Lung (tissue), 12 donors: Measurements from ENCODE around the gene CREB5. TPM values are rescaled to one million over a fixed set of nuclear protein-coding genes. Genes with fewer than 3 reads are reported as not detected.

Source experiments
- ATAC-seq: fragments of 200-7000 bp; cut with Tn5 transposase; one replicate; pipeline ENCODE4 v1.9.1; 2020; ENCODE audit warnings: moderate number of reproducible peaks; ENCODE audit not compliant: insufficient read depth, low FRiP score
- DNase-seq, 3 donors: peaks; one replicate each; pipeline ENCODE4 v3.0.0-alpha.2; 2013 to 2017
- H3K27ac ChIP-seq, 2 donors: one replicate each; pipeline ENCODE4 v1.5.1; 2013; ENCODE audit warnings: mild to moderate bottlenecking in 2 of 2, moderate library complexity in 2 of 2, control low read depth in 1 of 2, inconsistent platforms in 1 of 2, low read depth in 1 of 2, low read length in 1 of 2
- H3K27me3 ChIP-seq, 3 donors: one replicate each; pipeline ENCODE4 v1.5.1; 2013; ENCODE audit warnings: low read length in 2 of 3; ENCODE audit not compliant: control insufficient read depth in 3 of 3, insufficient read depth in 3 of 3
- H3K36me3 ChIP-seq, 4 donors: one replicate each; pipeline ENCODE4 v1.5.1; 2013; ENCODE audit warnings: low read length in 4 of 4, mild to moderate bottlenecking in 1 of 4, moderate library complexity in 1 of 4; ENCODE audit not compliant: control insufficient read depth in 4 of 4, insufficient read depth in 4 of 4
- H3K4me1 ChIP-seq, 5 donors: one replicate each; pipeline ENCODE4 v1.5.1; 2013; ENCODE audit warnings: low read length in 5 of 5, mild to moderate bottlenecking in 2 of 5, moderate library complexity in 1 of 5; ENCODE audit not compliant: control insufficient read depth in 5 of 5, insufficient read depth in 5 of 5
- H3K4me3 ChIP-seq: one replicate; pipeline ENCODE4 v1.5.1; 2013; ENCODE audit warnings: mild to moderate bottlenecking, control low read depth, moderate library complexity
- H3K9ac ChIP-seq, 2 donors: one replicate each; pipeline ENCODE4 v1.5.1; 2013; ENCODE audit warnings: low read length in 2 of 2, control low read depth in 1 of 2; ENCODE audit not compliant: insufficient read depth in 1 of 2
- H3K9me3 ChIP-seq, 4 donors: one replicate each; pipeline ENCODE4 v1.5.1; 2013; ENCODE audit warnings: low read length in 3 of 4, mild to moderate bottlenecking in 1 of 4, moderate library complexity in 1 of 4; ENCODE audit not compliant: control insufficient read depth in 4 of 4, insufficient read depth in 3 of 4
- WGBS, 2 donors: extraction: QIAGEN DNeasy Blood & Tissue Kit; methylation state at CpG; one replicate each; pipeline ENCODE4 v1.1.7; 2013; 5-methylcytosine and 5-hydroxymethylcytosine counted together
- polyA plus RNA-seq, 2 donors: library from polyadenylated mRNA; stranded (reverse); fragments of 200-250 nt; gene quantifications; one replicate each; pipeline ENCODE4 v1.2.1, GENCODE V29; 2013
- total RNA-seq, 2 donors: library from RNA; depleted of rRNA in 1 of 2; stranded (reverse); fragments of >200 nt in 1 of 2; gene quantifications; one replicate each; pipeline ENCODE4 v1.2.1, GENCODE V29; 2014 to 2021
- TF ChIP-seq, protein P1 (sequence below): IDR thresholded peaks from 2 replicates; pipeline ENCODE4 v1.5.1; 2012; ENCODE audit warnings: mild to moderate bottlenecking; ENCODE audit errors: control extremely low read depth, extremely low read depth
- donor health status: control.
- donor health status: control.
- donor health status: Bipolar disorder and iron deficiency.
- donor health status: healthy.
- donor health status: DM: yes; HTN: yes; CAD: no.

Gene CREB5
- total and polyA plus RNA-seq, 4 donors: 2.7 to 23.1 (median 9.6) TPM

DNA sequence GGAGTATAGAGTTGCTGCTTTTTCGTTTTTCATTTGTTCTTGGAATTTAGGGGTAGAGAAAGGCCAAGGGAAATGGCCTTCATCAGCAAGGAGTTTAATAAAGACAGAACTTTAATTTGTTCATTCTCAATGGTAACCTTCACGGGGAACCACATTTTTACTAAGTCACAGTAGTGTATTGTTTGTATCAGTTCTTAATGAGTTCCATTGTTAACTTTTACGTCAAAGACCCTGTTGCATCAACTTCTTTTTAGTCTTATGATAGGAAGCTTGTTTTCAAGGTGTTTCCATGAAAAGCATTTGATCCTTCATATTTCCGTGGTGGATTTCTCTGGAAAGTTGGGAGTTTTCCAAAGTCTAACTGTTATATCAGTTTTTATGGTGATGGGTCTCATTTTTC is 169.9 kb downstream of the CREB5 start:
- DNase-seq: no peak
- Histone ChIP-seq H3K9me3 (no peaks in the 10 kb centered on the region), H3K27me3 (no peaks in the 10 kb centered on the region), H3K36me3 (no peaks in the 10 kb centered on the region), H3K27ac (no peak overlapping the region), H3K4me1 (no peaks in the 10 kb centered on the region), H3K9ac (no peak overlapping the region), H3K4me3 (no peak overlapping the region)
- no peak for ATAC-seq
- 94% methylated on average over 4 of the region's 4 CpGs for WGBS, 2 donors
- TF ChIP-seq, protein P1, sequence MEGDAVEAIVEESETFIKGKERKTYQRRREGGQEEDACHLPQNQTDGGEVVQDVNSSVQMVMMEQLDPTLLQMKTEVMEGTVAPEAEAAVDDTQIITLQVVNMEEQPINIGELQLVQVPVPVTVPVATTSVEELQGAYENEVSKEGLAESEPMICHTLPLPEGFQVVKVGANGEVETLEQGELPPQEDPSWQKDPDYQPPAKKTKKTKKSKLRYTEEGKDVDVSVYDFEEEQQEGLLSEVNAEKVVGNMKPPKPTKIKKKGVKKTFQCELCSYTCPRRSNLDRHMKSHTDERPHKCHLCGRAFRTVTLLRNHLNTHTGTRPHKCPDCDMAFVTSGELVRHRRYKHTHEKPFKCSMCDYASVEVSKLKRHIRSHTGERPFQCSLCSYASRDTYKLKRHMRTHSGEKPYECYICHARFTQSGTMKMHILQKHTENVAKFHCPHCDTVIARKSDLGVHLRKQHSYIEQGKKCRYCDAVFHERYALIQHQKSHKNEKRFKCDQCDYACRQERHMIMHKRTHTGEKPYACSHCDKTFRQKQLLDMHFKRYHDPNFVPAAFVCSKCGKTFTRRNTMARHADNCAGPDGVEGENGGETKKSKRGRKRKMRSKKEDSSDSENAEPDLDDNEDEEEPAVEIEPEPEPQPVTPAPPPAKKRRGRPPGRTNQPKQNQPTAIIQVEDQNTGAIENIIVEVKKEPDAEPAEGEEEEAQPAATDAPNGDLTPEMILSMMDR: no peak

DNA sequence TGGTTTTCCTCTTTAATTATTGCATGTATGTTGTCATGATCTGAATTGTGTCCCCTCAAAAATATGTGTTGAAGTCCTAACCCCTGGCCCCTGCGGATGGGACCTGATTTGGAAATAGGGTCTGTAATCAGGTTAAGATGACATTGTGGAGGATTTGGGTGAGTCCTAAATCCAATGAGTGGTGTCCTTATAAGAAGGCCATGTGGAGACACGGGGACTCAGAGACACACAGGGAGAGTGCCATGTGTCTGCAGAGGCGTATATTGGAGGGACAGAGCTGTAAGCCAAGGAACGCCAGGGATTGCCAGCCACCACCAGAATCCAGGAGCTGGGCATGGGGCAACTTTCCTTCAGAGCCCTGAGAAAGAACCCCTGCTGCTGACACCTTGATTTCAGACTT is 171.9 kb downstream of the CREB5 start:
- no peak overlapping the region for H3K4me3 ChIP-seq
- no peaks in the 10 kb centered on the region for H3K27me3 ChIP-seq
- WGBS, 2 donors: 79 to 89% methylated on average over 4 of the region's 4 CpGs

DNA sequence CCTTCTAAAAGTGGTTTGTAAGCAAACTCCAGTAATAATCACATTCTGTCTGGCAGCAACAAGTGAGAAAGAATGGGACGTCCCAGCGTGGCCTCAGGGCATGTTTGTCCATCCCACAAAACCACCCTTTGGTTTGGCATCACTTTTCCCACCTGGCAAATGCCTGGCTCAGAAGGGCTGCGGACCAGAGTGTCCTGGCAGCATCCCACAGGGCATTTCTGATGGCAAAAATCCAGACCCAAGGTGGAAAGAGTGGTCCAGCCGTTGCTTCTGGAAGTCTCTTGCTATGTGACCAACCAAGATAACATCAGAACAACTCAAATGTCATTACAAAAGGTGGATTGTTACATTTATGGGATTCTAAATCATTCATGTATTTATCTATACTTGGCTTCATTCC is 174.4 kb downstream of the CREB5 start:
- no peak overlapping the region for H3K9ac ChIP-seq
- WGBS, 2 donors: 88 to 94% methylated on average over 4 of the region's 4 CpGs
- H3K4me1 ChIP-seq: peaks cover 0 to 2% (median 0%) of the 10 kb centered on the region in 5 donors
- H3K9me3 ChIP-seq: no peaks in the 10 kb centered on the region
- H3K27me3 ChIP-seq: no peaks in the 10 kb centered on the region
- no peak overlapping the region for H3K4me3 ChIP-seq
- ATAC-seq (no peak), DNase-seq (no peak)
- H3K27ac ChIP-seq: no peak overlapping the region
- no peaks in the 10 kb centered on the region for H3K36me3 ChIP-seq
- TF ChIP-seq, protein P1: no peak

More for the DNA sequence above, 171.9 kb downstream of the CREB5 start:
- Histone ChIP-seq H3K36me3 (no peaks in the 10 kb centered on the region), H3K27ac (no peak overlapping the region), H3K4me1 (no peaks in the 10 kb centered on the region), H3K9me3 (no peaks in the 10 kb centered on the region), H3K9ac (no peak overlapping the region)
- TF ChIP-seq, protein P1: no peak
- DNase-seq (no peak), ATAC-seq (no peak)

DNA sequence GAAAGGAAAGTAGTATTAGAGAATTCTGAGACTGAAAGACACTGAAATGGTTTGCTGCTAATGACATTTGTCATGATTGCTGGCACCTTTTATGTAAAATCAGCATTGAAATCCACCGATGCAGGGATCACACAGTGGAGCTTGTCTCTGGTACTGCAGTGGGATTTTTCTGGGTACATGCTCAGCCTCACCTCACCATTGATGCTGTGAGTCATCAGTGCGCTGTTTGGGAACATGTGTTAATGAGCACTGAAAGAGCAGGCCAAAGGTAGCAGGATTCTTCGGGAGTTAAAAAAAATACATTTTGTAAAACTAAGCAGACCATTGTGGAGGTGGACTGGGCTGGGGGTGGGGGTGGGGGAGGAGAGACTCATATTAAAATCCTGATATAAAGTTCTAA is 174.9 kb downstream of the CREB5 start:
- H3K27ac ChIP-seq: no peak overlapping the region
- H3K36me3 ChIP-seq: no peaks in the 10 kb centered on the region
- ATAC-seq (no peak), DNase-seq (no peak)
- H3K4me3 ChIP-seq: no peak overlapping the region
- H3K9ac ChIP-seq: no peak overlapping the region
- peaks cover 0 to 3% (median 0%) of the 10 kb centered on the region in 5 donors for H3K4me1 ChIP-seq
- H3K27me3 ChIP-seq: no peaks in the 10 kb centered on the region
- TF ChIP-seq, protein P1: no peak
- H3K9me3 ChIP-seq: no peaks in the 10 kb centered on the region
- WGBS, 2 donors: 85 to 93% methylated on average over 3 of the region's 3 CpGs
